IPS-18a (cell line): ENCODE measurements around the gene ANAPC1.
"Not testable (repeated sequence)": the region's sequence is repeated elsewhere in the genome, so short reads cannot be mapped to it uniquely, and the experiment has no call there.

Experiments
- H3K27ac ChIP-seq: one replicate; pipeline ENCODE4 v1.5.1; 2013; ENCODE audit warnings: low read length
- H3K27me3 ChIP-seq: one replicate; pipeline ENCODE4 v1.6.1; 2013; ENCODE audit warnings: mild to moderate bottlenecking, low read length; ENCODE audit not compliant: control insufficient read depth, insufficient read depth
- H3K36me3 ChIP-seq: one replicate; pipeline ENCODE4 v1.6.1; 2013; ENCODE audit warnings: low read depth, low read length; ENCODE audit not compliant: control insufficient read depth
- H3K4me1 ChIP-seq: one replicate; pipeline ENCODE4 v1.6.1; 2013; ENCODE audit warnings: low read depth, low read length; ENCODE audit not compliant: control insufficient read depth
- H3K4me3 ChIP-seq: one replicate; pipeline ENCODE4 v1.5.1; 2013; ENCODE audit warnings: low read length
- H3K9ac ChIP-seq: one replicate; pipeline ENCODE4 v1.6.1; 2013; ENCODE audit warnings: mild to moderate bottlenecking, low read length, moderate library complexity
- H3K9me3 ChIP-seq: one replicate; pipeline ENCODE4 v1.6.1; 2013; ENCODE audit warnings: low read depth, low read length; ENCODE audit not compliant: control insufficient read depth

ANAPC1 gene

GRCh38 chr2:111839625-111840282 is 44.2 kb downstream of the ANAPC1 start:
- H3K9me3 ChIP-seq, H3K4me1 ChIP-seq, H3K9ac ChIP-seq, H3K4me3 ChIP-seq, H3K27ac ChIP-seq, H3K27me3 ChIP-seq: not testable (repeated sequence)
- peaks cover 18% of the 10 kb centered on the region for H3K36me3 ChIP-seq

- H3K4me1 ChIP-seq, H3K9me3 ChIP-seq, H3K27ac ChIP-seq, H3K9ac ChIP-seq, H3K27me3 ChIP-seq, H3K4me3 ChIP-seq: not testable (repeated sequence)
- peaks cover 24% of the 10 kb centered on the region for H3K36me3 ChIP-seq
Measured at GRCh38 chr2:111838992-111839391, 45.0 kb downstream of the ANAPC1 start.

GRCh38 chr2:111834221-111834620 is 49.8 kb downstream of the ANAPC1 start:
- not testable (repeated sequence) for H3K9me3 ChIP-seq, H3K9ac ChIP-seq, H3K4me1 ChIP-seq, H3K27ac ChIP-seq, H3K27me3 ChIP-seq, H3K4me3 ChIP-seq
- H3K36me3 ChIP-seq: peaks cover 31% of the 10 kb centered on the region

GRCh38 chr2:111830479-111830878 is 53.5 kb downstream of the ANAPC1 start:
- H3K36me3 ChIP-seq: peaks cover 36% of the 10 kb centered on the region
- not testable (repeated sequence) for H3K4me3 ChIP-seq, H3K9ac ChIP-seq, H3K27ac ChIP-seq, H3K9me3 ChIP-seq, H3K4me1 ChIP-seq, H3K27me3 ChIP-seq

- H3K27me3 ChIP-seq, H3K4me3 ChIP-seq, H3K9ac ChIP-seq, H3K4me1 ChIP-seq, H3K27ac ChIP-seq, H3K9me3 ChIP-seq: not testable (repeated sequence)
- H3K36me3 ChIP-seq: peaks cover 36% of the 10 kb centered on the region
Measured at GRCh38 chr2:111828217-111828766, 55.7 kb downstream of the ANAPC1 start.

GRCh38 chr2:111812970-111813622 is 70.9 kb downstream of the ANAPC1 start:
- H3K36me3 ChIP-seq, H3K27me3 ChIP-seq, H3K4me3 ChIP-seq, H3K4me1 ChIP-seq, H3K9me3 ChIP-seq, H3K9ac ChIP-seq, H3K27ac ChIP-seq: not testable (repeated sequence)

GRCh38 chr2:111790633-111791032 is 93.4 kb downstream of the ANAPC1 start:
- H3K27me3 ChIP-seq, H3K9ac ChIP-seq, H3K27ac ChIP-seq, H3K4me3 ChIP-seq, H3K9me3 ChIP-seq, H3K4me1 ChIP-seq, H3K36me3 ChIP-seq: not testable (repeated sequence)

- H3K27ac ChIP-seq, H3K9me3 ChIP-seq, H3K4me1 ChIP-seq, H3K4me3 ChIP-seq, H3K9ac ChIP-seq, H3K36me3 ChIP-seq, H3K27me3 ChIP-seq: not testable (repeated sequence)
Measured at GRCh38 chr2:111784081-111784480, 99.9 kb downstream of the ANAPC1 start.

GRCh38 chr2:111782195-111782594 is 101.8 kb downstream of the ANAPC1 start:
- not testable (repeated sequence) for H3K27ac ChIP-seq, H3K9me3 ChIP-seq, H3K4me3 ChIP-seq, H3K27me3 ChIP-seq, H3K36me3 ChIP-seq, H3K4me1 ChIP-seq, H3K9ac ChIP-seq

- H3K27ac ChIP-seq, H3K36me3 ChIP-seq, H3K27me3 ChIP-seq, H3K9ac ChIP-seq, H3K4me3 ChIP-seq, H3K4me1 ChIP-seq, H3K9me3 ChIP-seq: not testable (repeated sequence)
Measured at GRCh38 chr2:111781443-111782094, 102.4 kb downstream of the ANAPC1 start.

- not testable (repeated sequence) for H3K4me3 ChIP-seq, H3K9ac ChIP-seq, H3K9me3 ChIP-seq, H3K4me1 ChIP-seq, H3K27me3 ChIP-seq, H3K27ac ChIP-seq, H3K36me3 ChIP-seq
Measured at GRCh38 chr2:111777155-111777554, 106.8 kb downstream of the ANAPC1 start.

- H3K27me3 ChIP-seq: not testable (repeated sequence)
Measured at GRCh38 chr2:111776296-111776695, 107.7 kb downstream of the ANAPC1 start.

More at GRCh38 chr2:111776296-111776695, 107.7 kb downstream of the ANAPC1 start:
- not testable (repeated sequence) for H3K4me1 ChIP-seq, H3K9me3 ChIP-seq, H3K36me3 ChIP-seq, H3K4me3 ChIP-seq, H3K27ac ChIP-seq, H3K9ac ChIP-seq
